Measurements from ENCODE around the gene IL3. TPM values are rescaled to one million over a fixed set of nuclear protein-coding genes. Genes with fewer than 3 reads are reported as not detected.

IL3 gene
- total RNA-seq, 4 donors from 2014 or later, result not detected

GRCh38 chr5:132072070-132072469, 11.6 kb downstream of the IL3 start:
- Histone ChIP-seq H3K9me3 (no peaks in the 10 kb centered on the region), H3K4me3 (replicated peaks in 1 of 3) (no peak overlapping the region), H3K4me1 (no peaks in the 10 kb centered on the region), H3K27ac (no peak overlapping the region), H3K27me3 (no peaks in the 10 kb centered on the region), H3K36me3 (no peaks in the 10 kb centered on the region)
- TF ChIP-seq CTCF (IDR thresholded peaks at IDR 0.05), result no peak
- intact Hi-C loops (cut with DNase I), result no loop called here
- no peak for DNase-seq
- WGBS, 2 donors, result 87 to 91% methylated on average over 2 to 4 of the region's 4 CpGs

GRCh38 chr5:132072528-132072927, 12.1 kb downstream of the IL3 start:
- 66 to 83% methylated on average over 2 of the region's 2 CpGs for WGBS, 2 donors
- no peak overlapping the region for H3K27ac ChIP-seq
- no peaks in the 10 kb centered on the region for H3K4me1 ChIP-seq
- no peaks in the 10 kb centered on the region for H3K36me3 ChIP-seq
- DNase-seq, result no peak
- TF ChIP-seq CTCF (IDR thresholded peaks at IDR 0.05) (no peak), POLR2A (IDR thresholded peaks at IDR 0.05) (no peak)
- intact Hi-C loops (cut with DNase I), result no loop called here
- no peaks in the 10 kb centered on the region for H3K27me3 ChIP-seq
- no peak overlapping the region for H3K4me3 ChIP-seq (replicated peaks in 1 of 3)
- H3K9me3 ChIP-seq, result no peaks in the 10 kb centered on the region

GRCh38 chr5:132073231-132074013, 13.0 kb downstream of the IL3 start, which contains the start of gene CSF2:
Gene CSF2, plus strand, starts transcription at chr5:132073789. Its CDS starts 35 bp downstream, at chr5:132073824.
- TF ChIP-seq CTCF (IDR thresholded peaks at IDR 0.05) (no peak), POLR2A (IDR thresholded peaks at IDR 0.05) (no peak)
- intact Hi-C loops (cut with DNase I), result no loop called here

GRCh38 chr5:132074091-132074771, 13.8 kb downstream of the IL3 start:
- no peaks in the 10 kb centered on the region for H3K36me3 ChIP-seq
- no peak overlapping the region for H3K4me3 ChIP-seq (replicated peaks in 1 of 3)
- no peaks in the 10 kb centered on the region for H3K27me3 ChIP-seq
- H3K27ac ChIP-seq, result no peak overlapping the region
- DNase-seq, result no peak
- 73 to 80% methylated on average over 5 to 7 of the region's 7 CpGs for WGBS, 2 donors
- H3K4me1 ChIP-seq, result no peaks in the 10 kb centered on the region
- TF ChIP-seq POLR2A (IDR thresholded peaks at IDR 0.05) (no peak), CTCF (IDR thresholded peaks at IDR 0.05) (no peak)
- H3K9me3 ChIP-seq, result no peaks in the 10 kb centered on the region
- intact Hi-C loops (cut with DNase I), result no loop called here

More at GRCh38 chr5:132073231-132074013, 13.0 kb downstream of the IL3 start, which contains the start of gene CSF2:
- no peaks in the 10 kb centered on the region for H3K36me3 ChIP-seq
- 84 to 95% methylated on average over 6 to 12 of the region's 12 CpGs for WGBS, 2 donors
- H3K27ac ChIP-seq, result no peak within 1 kb of the TSS
- H3K9me3 ChIP-seq, result no peaks in the 10 kb centered on the region
- H3K27me3 ChIP-seq, result no peaks in the 10 kb centered on the region
- no peak within 1 kb of the TSS for H3K4me3 ChIP-seq (replicated peaks in 1 of 3)
- no peak for DNase-seq
- H3K4me1 ChIP-seq, result no peaks in the 10 kb centered on the region

Data from thyroid gland (tissue), 4 donors.